Measurements from ENCODE around the gene AXL. TPM values are rescaled to one million over a fixed set of nuclear protein-coding genes. Genes with fewer than 3 reads are reported as not detected.
A peak's percentile ranks its signal among the peaks of the same experiment; 100 is the strongest.

AXL gene
- total and polyA plus RNA-seq, 9 of the 15 experiments (the other 6 are each of a cell fraction or from before 2014, with no cell fraction given): 0.80 to 6.6 (median 1.6) TPM

DNA sequence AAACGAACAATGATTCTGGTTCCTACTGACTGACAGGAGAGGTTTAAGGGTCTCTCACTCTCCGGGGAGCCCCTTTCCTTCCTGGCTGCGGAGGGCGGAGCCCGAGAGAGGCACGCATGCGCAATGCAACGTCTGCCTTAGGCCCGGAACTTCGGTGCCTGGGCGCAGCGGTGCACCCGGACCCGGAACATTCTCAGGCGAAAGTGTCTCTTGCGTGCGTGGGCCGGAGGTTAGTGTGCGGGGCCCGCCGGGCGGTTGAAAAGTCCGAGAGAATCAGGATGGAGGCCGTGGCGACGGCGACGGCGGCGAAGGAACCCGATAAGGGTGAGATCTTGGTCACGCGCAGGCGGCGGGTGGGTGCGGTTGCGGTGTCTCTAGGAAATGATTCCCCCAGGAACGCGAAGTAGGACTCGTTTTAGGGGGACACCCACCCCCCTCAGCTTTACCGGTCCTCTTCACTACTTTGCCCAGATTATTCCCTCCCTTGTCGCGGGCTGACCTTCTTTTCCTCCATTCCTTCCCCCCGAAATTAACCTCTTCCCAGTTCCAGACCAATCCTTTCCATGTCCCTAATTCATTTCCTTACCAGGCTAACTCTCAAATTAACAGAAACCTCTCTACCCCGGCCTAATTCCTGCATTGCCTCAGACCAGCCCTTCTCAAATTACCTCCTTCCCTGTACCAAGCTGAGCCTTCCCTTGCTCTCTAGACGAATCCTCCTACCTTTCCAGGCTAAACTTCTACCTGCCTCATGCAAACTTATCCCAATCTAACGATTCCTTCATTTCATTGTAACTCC is 91.2 kb downstream of the AXL start, which contains the start of gene CCDC97 (continued):
- TF ChIP-seq, protein P1, sequence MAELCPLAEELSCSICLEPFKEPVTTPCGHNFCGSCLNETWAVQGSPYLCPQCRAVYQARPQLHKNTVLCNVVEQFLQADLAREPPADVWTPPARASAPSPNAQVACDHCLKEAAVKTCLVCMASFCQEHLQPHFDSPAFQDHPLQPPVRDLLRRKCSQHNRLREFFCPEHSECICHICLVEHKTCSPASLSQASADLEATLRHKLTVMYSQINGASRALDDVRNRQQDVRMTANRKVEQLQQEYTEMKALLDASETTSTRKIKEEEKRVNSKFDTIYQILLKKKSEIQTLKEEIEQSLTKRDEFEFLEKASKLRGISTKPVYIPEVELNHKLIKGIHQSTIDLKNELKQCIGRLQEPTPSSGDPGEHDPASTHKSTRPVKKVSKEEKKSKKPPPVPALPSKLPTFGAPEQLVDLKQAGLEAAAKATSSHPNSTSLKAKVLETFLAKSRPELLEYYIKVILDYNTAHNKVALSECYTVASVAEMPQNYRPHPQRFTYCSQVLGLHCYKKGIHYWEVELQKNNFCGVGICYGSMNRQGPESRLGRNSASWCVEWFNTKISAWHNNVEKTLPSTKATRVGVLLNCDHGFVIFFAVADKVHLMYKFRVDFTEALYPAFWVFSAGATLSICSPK (IDR thresholded peaks at IDR 0.05; ENCODE audit: borderline replicate concordance): peak; percentile 89; the same call in 1 of the 2 replicates
- TF ChIP-seq, protein P2, sequence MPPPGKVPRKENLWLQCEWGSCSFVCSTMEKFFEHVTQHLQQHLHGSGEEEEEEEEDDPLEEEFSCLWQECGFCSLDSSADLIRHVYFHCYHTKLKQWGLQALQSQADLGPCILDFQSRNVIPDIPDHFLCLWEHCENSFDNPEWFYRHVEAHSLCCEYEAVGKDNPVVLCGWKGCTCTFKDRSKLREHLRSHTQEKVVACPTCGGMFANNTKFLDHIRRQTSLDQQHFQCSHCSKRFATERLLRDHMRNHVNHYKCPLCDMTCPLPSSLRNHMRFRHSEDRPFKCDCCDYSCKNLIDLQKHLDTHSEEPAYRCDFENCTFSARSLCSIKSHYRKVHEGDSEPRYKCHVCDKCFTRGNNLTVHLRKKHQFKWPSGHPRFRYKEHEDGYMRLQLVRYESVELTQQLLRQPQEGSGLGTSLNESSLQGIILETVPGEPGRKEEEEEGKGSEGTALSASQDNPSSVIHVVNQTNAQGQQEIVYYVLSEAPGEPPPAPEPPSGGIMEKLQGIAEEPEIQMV (tag; conservative IDR thresholded peaks at IDR 0.05; ENCODE audit: low read depth): no peak
- TF ChIP-seq ZFP30 (CRISPR knock-in tag; IDR thresholded peaks at IDR 0.05; ENCODE audit: borderline replicate concordance) (no peak), SNRNP70 (optimal IDR thresholded peaks at IDR 0.05; ENCODE audit: low read depth, low read length) (no peak), POLR3G (IDR thresholded peaks at IDR 0.05; ENCODE audit: extremely low read depth, insufficient read length, insufficient replicate concordance) (no peak), CC2D1A (IDR thresholded peaks at IDR 0.05) (no peak), NR2C2 (CRISPR knock-in tag; IDR thresholded peaks at IDR 0.05) (0 out of 2 replicates have a peak, but pooled peaks have one; percentile 34), NR2C2 (tag; IDR thresholded peaks at IDR 0.05) (peak; percentile 83), SRSF9 (IDR thresholded peaks at IDR 0.05; ENCODE audit: borderline replicate concordance, low read depth, low read length) (no peak), ZNF3 (CRISPR knock-in tag; IDR thresholded peaks at IDR 0.05) (no peak), BRF1 (IDR thresholded peaks at IDR 0.05; ENCODE audit: borderline replicate concordance, extremely low read depth, insufficient read length) (no peak), GTF2F1 (IDR thresholded peaks at IDR 0.05; ENCODE audit: low read depth, low read length) (no peak), MIER1 (IDR thresholded peaks at IDR 0.05; ENCODE audit: low read depth) (no peak; the same call in 1 of the 2 replicates)
- TF ChIP-seq, protein P3, sequence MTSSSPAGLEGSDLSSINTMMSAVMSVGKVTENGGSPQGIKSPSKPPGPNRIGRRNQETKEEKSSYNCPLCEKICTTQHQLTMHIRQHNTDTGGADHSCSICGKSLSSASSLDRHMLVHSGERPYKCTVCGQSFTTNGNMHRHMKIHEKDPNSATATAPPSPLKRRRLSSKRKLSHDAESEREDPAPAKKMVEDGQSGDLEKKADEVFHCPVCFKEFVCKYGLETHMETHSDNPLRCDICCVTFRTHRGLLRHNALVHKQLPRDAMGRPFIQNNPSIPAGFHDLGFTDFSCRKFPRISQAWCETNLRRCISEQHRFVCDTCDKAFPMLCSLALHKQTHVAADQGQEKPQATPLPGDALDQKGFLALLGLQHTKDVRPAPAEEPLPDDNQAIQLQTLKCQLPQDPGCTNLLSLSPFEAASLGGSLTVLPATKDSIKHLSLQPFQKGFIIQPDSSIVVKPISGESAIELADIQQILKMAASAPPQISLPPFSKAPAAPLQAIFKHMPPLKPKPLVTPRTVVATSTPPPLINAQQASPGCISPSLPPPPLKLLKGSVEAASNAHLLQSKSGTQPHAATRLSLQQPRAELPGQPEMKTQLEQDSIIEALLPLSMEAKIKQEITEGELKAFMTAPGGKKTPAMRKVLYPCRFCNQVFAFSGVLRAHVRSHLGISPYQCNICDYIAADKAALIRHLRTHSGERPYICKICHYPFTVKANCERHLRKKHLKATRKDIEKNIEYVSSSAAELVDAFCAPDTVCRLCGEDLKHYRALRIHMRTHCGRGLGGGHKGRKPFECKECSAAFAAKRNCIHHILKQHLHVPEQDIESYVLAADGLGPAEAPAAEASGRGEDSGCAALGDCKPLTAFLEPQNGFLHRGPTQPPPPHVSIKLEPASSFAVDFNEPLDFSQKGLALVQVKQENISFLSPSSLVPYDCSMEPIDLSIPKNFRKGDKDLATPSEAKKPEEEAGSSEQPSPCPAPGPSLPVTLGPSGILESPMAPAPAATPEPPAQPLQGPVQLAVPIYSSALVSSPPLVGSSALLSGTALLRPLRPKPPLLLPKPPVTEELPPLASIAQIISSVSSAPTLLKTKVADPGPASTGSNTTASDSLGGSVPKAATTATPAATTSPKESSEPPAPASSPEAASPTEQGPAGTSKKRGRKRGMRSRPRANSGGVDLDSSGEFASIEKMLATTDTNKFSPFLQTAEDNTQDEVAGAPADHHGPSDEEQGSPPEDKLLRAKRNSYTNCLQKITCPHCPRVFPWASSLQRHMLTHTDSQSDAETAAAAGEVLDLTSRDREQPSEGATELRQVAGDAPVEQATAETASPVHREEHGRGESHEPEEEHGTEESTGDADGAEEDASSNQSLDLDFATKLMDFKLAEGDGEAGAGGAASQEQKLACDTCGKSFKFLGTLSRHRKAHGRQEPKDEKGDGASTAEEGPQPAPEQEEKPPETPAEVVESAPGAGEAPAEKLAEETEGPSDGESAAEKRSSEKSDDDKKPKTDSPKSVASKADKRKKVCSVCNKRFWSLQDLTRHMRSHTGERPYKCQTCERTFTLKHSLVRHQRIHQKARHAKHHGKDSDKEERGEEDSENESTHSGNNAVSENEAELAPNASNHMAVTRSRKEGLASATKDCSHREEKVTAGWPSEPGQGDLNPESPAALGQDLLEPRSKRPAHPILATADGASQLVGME (CRISPR knock-in tag; IDR thresholded peaks at IDR 0.05): no peak
- TF ChIP-seq, protein P4, sequence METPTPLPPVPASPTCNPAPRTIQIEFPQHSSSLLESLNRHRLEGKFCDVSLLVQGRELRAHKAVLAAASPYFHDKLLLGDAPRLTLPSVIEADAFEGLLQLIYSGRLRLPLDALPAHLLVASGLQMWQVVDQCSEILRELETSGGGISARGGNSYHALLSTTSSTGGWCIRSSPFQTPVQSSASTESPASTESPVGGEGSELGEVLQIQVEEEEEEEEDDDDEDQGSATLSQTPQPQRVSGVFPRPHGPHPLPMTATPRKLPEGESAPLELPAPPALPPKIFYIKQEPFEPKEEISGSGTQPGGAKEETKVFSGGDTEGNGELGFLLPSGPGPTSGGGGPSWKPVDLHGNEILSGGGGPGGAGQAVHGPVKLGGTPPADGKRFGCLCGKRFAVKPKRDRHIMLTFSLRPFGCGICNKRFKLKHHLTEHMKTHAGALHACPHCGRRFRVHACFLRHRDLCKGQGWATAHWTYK (CRISPR knock-in tag; IDR thresholded peaks at IDR 0.05): no peak
